K562 (cell line): ENCODE results near the gene TCF12. TPM values are rescaled to one million over a fixed set of nuclear protein-coding genes. Genes with fewer than 3 reads are reported as not detected.

Experiments used
- ATAC-seq: fragments of 200-7000 bp; cut with Tn5 transposase; 3 replicates; pipeline ENCODE4 v1.9.1; 2020; ENCODE audit warnings: moderate library complexity
- BruUV-seq: library from RNA; stranded (reverse); fragments of 400-500 nt; replicated peaks from 2 replicates; lab custom pipeline; 2021; lab: Mats Ljungman, UMichigan
- CTCF ChIA-PET: fragments of 300-600 bp; formaldehyde crosslinking; extraction: SDS; loops from one replicate; lab custom pipeline; 2021; ENCODE audit warnings: low intra/inter-chr PET ratio; lab: Yijun Ruan, JAX
- POLR2A ChIA-PET: fragments of 300-600, 350-650 bp; sonication (Branson Sonifier 250); formaldehyde crosslinking; extraction: SDS; loops from one replicate; lab custom pipeline; 2021; ENCODE audit warnings: antibody characterized with exemption, inconsistent platforms; lab: Yijun Ruan, JAX
- DNase-seq, 4 experiments: peaks; one replicate each; pipeline versions ENCODE4 v3.0.0 to v3.0.0-alpha.2; 2011 to 2018; ENCODE audit warnings: low spot score in 3 of 4, mixed read lengths in 3 of 4; ENCODE audit errors: extremely low read depth in 1 of 4
- FAIRE-seq: peaks from 2 replicates; lab custom pipeline; 2011; peaks lifted over from hg19 to GRCh38; lab: Jason Lieb, UNC
- H2AFZ ChIP-seq: 2 replicates; pipeline ENCODE4 v1.6.0; 2011; ENCODE audit warnings: low read depth, low read length, control low read depth, inconsistent platforms
- H3K27ac ChIP-seq: fragments of 200-600 bp; 3 replicates; pipeline ENCODE4 v1.8.0; 2011; ENCODE audit warnings: low read depth, mild to moderate bottlenecking, control low read depth, inconsistent platforms, low read length, moderate library complexity, mixed read lengths; ENCODE audit errors: extremely low read depth
- H3K27me3 ChIP-seq, 2 experiments: fragments of 300-600 bp in 1 of 2; 2 replicates in 1 of 2; 3 replicates in 1 of 2; pipeline versions ENCODE4 v1.6.0 to v1.8.0; 2011; ENCODE audit warnings: inconsistent platforms in 2 of 2, low read length in 2 of 2, mild to moderate bottlenecking in 1 of 2, mixed read lengths in 1 of 2, moderate library complexity in 1 of 2; ENCODE audit not compliant: control insufficient read depth in 2 of 2, insufficient read depth in 2 of 2
- H3K36me3 ChIP-seq: fragments of 300-600 bp; 3 replicates; pipeline ENCODE4 v1.8.0; 2011; ENCODE audit warnings: mild to moderate bottlenecking, low read length, inconsistent platforms; ENCODE audit not compliant: control insufficient read depth, insufficient read depth
- H3K4me1 ChIP-seq, 2 experiments: fragments of 200-600 bp in 1 of 2; replicated peaks in 1 of 2; 2 replicates in 1 of 2; 3 replicates in 1 of 2; pipeline versions ENCODE4 v1.5.1 to v1.8.0; 2011; ENCODE audit warnings: inconsistent platforms in 2 of 2, low read length in 2 of 2, mild to moderate bottlenecking in 1 of 2, mixed read lengths in 1 of 2, moderate library complexity in 1 of 2; ENCODE audit not compliant: control insufficient read depth in 2 of 2, insufficient read depth in 2 of 2
- H3K4me2 ChIP-seq: 2 replicates; pipeline ENCODE4 v1.6.1; 2011; ENCODE audit warnings: low read length, control low read depth, inconsistent platforms, mixed read lengths; ENCODE audit not compliant: insufficient read depth
- H3K4me3 ChIP-seq: fragments of 200-600 bp; sonication (generic), shearing (Covaris generic); 2 replicates; pipeline ENCODE4 v1.5.1; 2016; ENCODE audit warnings: control low read depth, inconsistent platforms
- H3K79me2 ChIP-seq: fragments of 200-600 bp; 3 replicates; pipeline ENCODE4 v1.8.0; 2011; ENCODE audit warnings: low read length, inconsistent platforms; ENCODE audit not compliant: control insufficient read depth, insufficient read depth
- H3K9ac ChIP-seq, 2 experiments: 2 replicates each; pipeline versions ENCODE4 v1.6.0 to v1.6.1; 2011; ENCODE audit warnings: low read depth in 2 of 2, low read length in 2 of 2, control low read depth in 1 of 2, inconsistent platforms in 1 of 2, mild to moderate bottlenecking in 1 of 2, mixed read lengths in 1 of 2; ENCODE audit not compliant: insufficient read depth in 1 of 2
- H3K9me1 ChIP-seq: one replicate; pipeline ENCODE4 v1.6.0; 2011; ENCODE audit warnings: inconsistent platforms, mild to moderate bottlenecking, low read length, moderate library complexity; ENCODE audit not compliant: control insufficient read depth, insufficient read depth
- H3K9me3 ChIP-seq: replicated peaks from 2 replicates; pipeline ENCODE4 v1.5.1; 2011; ENCODE audit warnings: low read depth, low read length, inconsistent platforms; ENCODE audit not compliant: control insufficient read depth, insufficient read depth
- H4K20me1 ChIP-seq: replicated peaks from 2 replicates; pipeline ENCODE4 v1.6.1; 2011; ENCODE audit warnings: low read length, inconsistent platforms, mixed read lengths; ENCODE audit not compliant: control insufficient read depth, insufficient read depth
- CEBPB ChIP-seq: fragments of 450-650 bp; IDR thresholded peaks from 2 replicates; pipeline ENCODE4 v1.6.1; 2016; ENCODE audit warnings: missing genetic modification characterization, missing compliant biosample characterization
- EP400 ChIP-seq: fragments of 450-650 bp; IDR thresholded peaks from 2 replicates; pipeline ENCODE4 v1.6.1; 2017; ENCODE audit warnings: antibody characterized with exemption, mild to moderate bottlenecking, moderate library complexity
- ETV1 ChIP-seq: fragments of 450-650 bp; conservative IDR thresholded peaks from 2 replicates; pipeline ENCODE4 v1.6.1; 2016; ENCODE audit warnings: missing genetic modification characterization, control low read depth, low read depth, missing compliant biosample characterization
- FOXA3 ChIP-seq, 2 experiments: fragments of 450-650 bp in 1 of 2; sonication (generic) in 1 of 2; formaldehyde crosslinking; IDR thresholded peaks in 1 of 2; conservative IDR thresholded peaks in 1 of 2; 2 replicates each; pipeline versions ENCODE4 v1.4.0 to v1.8.0; 2020 to 2022; ENCODE audit warnings: mild to moderate bottlenecking in 2 of 2, missing genetic modification reagents in 1 of 2
- NR2F6 ChIP-seq: fragments of 450-650 bp; formaldehyde crosslinking; IDR thresholded peaks from 2 replicates; pipeline ENCODE4 v1.4.0; 2020; ENCODE audit warnings: mild to moderate bottlenecking
- POLR2G ChIP-seq: fragments of 200-400 bp; formaldehyde crosslinking; IDR thresholded peaks from 2 replicates; pipeline ENCODE4 v1.6.1; 2017; ENCODE audit warnings: low read depth, mild to moderate bottlenecking, antibody characterized with exemption, low read length, moderate library complexity
- XRCC4 ChIP-seq: IDR thresholded peaks from one replicate; pipeline ENCODE4 v1.6.1; 2011; ENCODE audit not compliant: insufficient read depth, insufficient read length; ENCODE audit errors: extremely low read depth
- ZBTB1 ChIP-seq: sonication (generic); formaldehyde crosslinking; IDR thresholded peaks from 2 replicates; pipeline ENCODE4 v1.8.1; 2023; ENCODE audit warnings: missing genetic modification reagents, low read depth, mild to moderate bottlenecking, borderline replicate concordance
- ZBTB43 ChIP-seq: sonication (generic); formaldehyde crosslinking; IDR thresholded peaks from 2 replicates; pipeline ENCODE4 v1.8.0; 2023; ENCODE audit warnings: mild to moderate bottlenecking, missing genetic modification reagents
- ZNF318 ChIP-seq, 2 experiments: fragments of 450-650 bp; IDR thresholded peaks; 2 replicates each; pipeline ENCODE4 v1.6.1; 2016; ENCODE audit warnings: mild to moderate bottlenecking in 2 of 2, borderline replicate concordance in 1 of 2, low read depth in 1 of 2, moderate library complexity in 1 of 2
- in situ Hi-C: fragments of 300-500 bp; cut with MboI; formaldehyde crosslinking; loops from 4 replicates; pipeline ENCODE4 v1.15.0; 2018; ENCODE audit warnings: inconsistent platforms, mixed read lengths
- intact Hi-C: fragments of 100-400 bp; cut with micrococcal nuclease; formaldehyde crosslinking; loops from 2 replicates; pipeline ENCODE4 v1.14.2; 2022
- polyA plus RNA-seq, 8 experiments: library from polyadenylated mRNA; depleted of rRNA in 4 of 8; stranded (reverse) in 5 of 8; unstranded in 3 of 8; fragments of >200 nt; fragmentation: Nextera tagmentation in 2 of 8; fragmentation: Illumina TruSeq in 1 of 8; extraction: Ambion mirVana in 2 of 8; extraction: Trizol in 1 of 8; gene quantifications; 2 replicates each; pipeline versions ENCODE4 v1.2.1 to v1.2.3, GENCODE V29; 2011 to 2014; ENCODE audit warnings: inconsistent platforms in 1 of 8, missing spikeins in 1 of 8
- total RNA-seq, 7 experiments: library from RNA; depleted of rRNA in 6 of 7; stranded (reverse); fragments of >200 nt in 6 of 7; fragmentation: Illumina TruSeq in 2 of 7; extraction: Trizol in 2 of 7; gene quantifications; 2 replicates each; pipeline versions ENCODE4 v1.2.1 to v1.2.3, GENCODE V29; 2011 to 2021; ENCODE audit warnings: low replicate concordance in 1 of 7

TCF12 gene
- total and polyA plus RNA-seq, 9 of the 15 experiments (the other 6 are each of a cell fraction or from before 2014, with no cell fraction given), result 10.5 to 132 (median 52.9) TPM

GRCh38 chr15:56957812-56958406 is 39.5 kb downstream of the TCF12 start (continued):
- TF ChIP-seq FOXA3 (CRISPR knock-in tag; conservative IDR thresholded peaks at IDR 0.05 in 1 of 2, IDR thresholded peaks at IDR 0.05 in 1 of 2) (no peak), CEBPB (no peak)

GRCh38 chr15:56959318-56959648 is 40.8 kb downstream of the TCF12 start:
- Histone ChIP-seq H2AFZ (no peak overlapping the region), H3K36me3 (no peaks in the 10 kb centered on the region), H3K27ac (no peak overlapping the region), H3K4me1 (peaks cover 0 to 7% of the 10 kb centered on the region in 2 experiments; a peak in 1 of 5 replicates), H3K27me3 (no peaks in the 10 kb centered on the region), H3K4me2 (no peak overlapping the region), H3K4me3 (no peak overlapping the region), H3K9me1 (no peaks in the 10 kb centered on the region), H4K20me1 (peaks cover 7% of the 10 kb centered on the region; the same call in 1 of the 2 replicates), H3K79me2 (peaks cover 87% of the 10 kb centered on the region), H3K9ac (no peak overlapping the region), H3K9me3 (no peaks in the 10 kb centered on the region)
- FAIRE-seq, result no peak
- ATAC-seq, result no peak
- DNase-seq, result no peak
- intact Hi-C loops (no loop called here), in situ Hi-C loops (no loop called here)
- no peak for TF ChIP-seq ZNF318 (IDR thresholded peaks at IDR 0.05; ENCODE audit: borderline replicate concordance in 1 of 2, low read depth in 1 of 2)
- TF ChIP-seq EP400, result no peak
- no peak for TF ChIP-seq ETV1 (tag)
- TF ChIP-seq ZBTB1 (CRISPR knock-in tag), result no peak
- no peak for TF ChIP-seq ZBTB43 (CRISPR knock-in tag)
- TF ChIP-seq POLR2G, result no peak
- no peak for TF ChIP-seq XRCC4
- TF ChIP-seq NR2F6 (CRISPR knock-in tag), result no peak
- ChIA-PET CTCF (interaction anchor here (0.9 kb wide), 1 partner anchor 11 kb away, joined by 3 read pairs; no protein-coding TSS in a partner anchor), POLR2A (interaction anchor here (0.8 kb wide), 1 partner anchor 25 kb away, joined by 5 read pairs; no protein-coding TSS in a partner anchor)
- no TSS peak for BruUV-seq
